ENCODE data around the gene MUC5AC. TPM values are rescaled to one million over a fixed set of nuclear protein-coding genes. Genes with fewer than 3 reads are reported as not detected.

The MUC5AC gene
- total and polyA plus RNA-seq, 4 donors = not detected

DNA sequence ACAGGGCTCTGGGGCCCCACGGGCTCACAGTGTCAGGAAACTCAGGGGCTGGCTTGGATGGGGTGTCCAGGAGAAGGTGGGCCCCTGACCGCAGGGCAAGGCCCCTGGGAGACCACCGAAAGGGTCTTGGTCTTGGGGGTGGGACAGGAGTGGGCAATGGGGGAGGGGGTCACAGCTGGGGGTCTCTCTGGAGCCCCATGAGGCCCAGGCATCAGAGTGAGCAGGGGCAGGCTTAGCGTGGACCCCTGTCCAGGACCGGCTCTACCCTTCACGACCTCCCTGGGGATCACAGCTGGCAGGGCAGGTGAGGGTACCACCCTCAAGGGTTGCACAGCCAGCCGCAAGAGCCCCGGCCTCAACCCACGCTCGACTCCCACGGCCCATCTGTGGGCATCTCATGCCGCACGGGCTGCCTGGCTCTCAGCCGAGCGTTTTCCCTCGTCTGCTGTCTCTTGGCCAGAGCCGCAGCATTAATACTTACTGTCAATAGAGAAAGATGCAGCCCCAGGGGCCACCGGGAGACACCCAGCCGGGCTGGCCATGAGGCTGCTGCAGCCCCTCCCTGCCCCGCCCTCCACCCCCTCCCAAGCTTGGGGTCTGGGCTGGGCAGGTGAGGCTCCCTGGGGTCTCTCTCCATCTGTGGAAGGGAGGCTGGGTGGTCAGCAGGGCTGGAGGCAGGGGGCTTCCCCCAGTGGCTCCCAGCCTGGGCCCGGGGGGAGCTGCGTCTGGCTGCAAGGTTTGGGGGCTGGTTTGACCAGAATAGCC, 65.8 kb downstream of the MUC5AC start (continued):
- TF ChIP-seq, protein P1, sequence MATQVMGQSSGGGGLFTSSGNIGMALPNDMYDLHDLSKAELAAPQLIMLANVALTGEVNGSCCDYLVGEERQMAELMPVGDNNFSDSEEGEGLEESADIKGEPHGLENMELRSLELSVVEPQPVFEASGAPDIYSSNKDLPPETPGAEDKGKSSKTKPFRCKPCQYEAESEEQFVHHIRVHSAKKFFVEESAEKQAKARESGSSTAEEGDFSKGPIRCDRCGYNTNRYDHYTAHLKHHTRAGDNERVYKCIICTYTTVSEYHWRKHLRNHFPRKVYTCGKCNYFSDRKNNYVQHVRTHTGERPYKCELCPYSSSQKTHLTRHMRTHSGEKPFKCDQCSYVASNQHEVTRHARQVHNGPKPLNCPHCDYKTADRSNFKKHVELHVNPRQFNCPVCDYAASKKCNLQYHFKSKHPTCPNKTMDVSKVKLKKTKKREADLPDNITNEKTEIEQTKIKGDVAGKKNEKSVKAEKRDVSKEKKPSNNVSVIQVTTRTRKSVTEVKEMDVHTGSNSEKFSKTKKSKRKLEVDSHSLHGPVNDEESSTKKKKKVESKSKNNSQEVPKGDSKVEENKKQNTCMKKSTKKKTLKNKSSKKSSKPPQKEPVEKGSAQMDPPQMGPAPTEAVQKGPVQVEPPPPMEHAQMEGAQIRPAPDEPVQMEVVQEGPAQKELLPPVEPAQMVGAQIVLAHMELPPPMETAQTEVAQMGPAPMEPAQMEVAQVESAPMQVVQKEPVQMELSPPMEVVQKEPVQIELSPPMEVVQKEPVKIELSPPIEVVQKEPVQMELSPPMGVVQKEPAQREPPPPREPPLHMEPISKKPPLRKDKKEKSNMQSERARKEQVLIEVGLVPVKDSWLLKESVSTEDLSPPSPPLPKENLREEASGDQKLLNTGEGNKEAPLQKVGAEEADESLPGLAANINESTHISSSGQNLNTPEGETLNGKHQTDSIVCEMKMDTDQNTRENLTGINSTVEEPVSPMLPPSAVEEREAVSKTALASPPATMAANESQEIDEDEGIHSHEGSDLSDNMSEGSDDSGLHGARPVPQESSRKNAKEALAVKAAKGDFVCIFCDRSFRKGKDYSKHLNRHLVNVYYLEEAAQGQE (IDR thresholded peaks at IDR 0.05) = no peak

DNA sequence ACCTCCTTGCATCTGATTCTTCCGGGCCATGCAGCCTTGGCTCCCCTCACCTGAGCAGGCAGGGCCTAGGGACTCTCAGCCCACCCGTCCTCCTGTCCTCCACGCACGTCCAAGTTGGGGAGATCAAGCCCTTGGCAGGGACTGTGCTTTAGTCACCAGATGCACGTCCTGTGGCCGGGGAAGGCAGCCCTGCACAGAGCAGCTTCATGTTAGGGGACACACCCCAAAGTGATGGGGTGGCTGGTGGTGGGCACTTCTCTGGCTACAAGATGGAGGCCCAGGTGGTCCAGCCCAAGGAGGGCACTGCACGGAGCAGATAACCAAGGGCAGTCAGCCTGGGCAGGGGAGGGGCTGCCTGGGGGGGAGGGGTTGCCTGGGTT, 66.3 kb downstream of the MUC5AC start:
- H3K4me1 ChIP-seq (ENCODE audit: control insufficient read depth in 4 of 4, insufficient read depth in 4 of 4, low read length in 3 of 4) = no peaks in the 10 kb centered on the region
- no peaks in the 10 kb centered on the region for H3K9me3 ChIP-seq (ENCODE audit: control insufficient read depth in 4 of 4, low read length in 3 of 4)
- TF ChIP-seq FOXA1 (IDR thresholded peaks at IDR 0.05) (no peak), HNF4A (conservative IDR thresholded peaks at IDR 0.05) (no peak), RXRA (IDR thresholded peaks at IDR 0.05) (no peak), JUND (IDR thresholded peaks at IDR 0.05) (no peak), TAF1 (conservative IDR thresholded peaks at IDR 0.05) (no peak), HNF4G (IDR thresholded peaks at IDR 0.05) (no peak), EGR1 (IDR thresholded peaks at IDR 0.05; ENCODE audit: low read depth in 2 of 2) (no peak), SP1 (IDR thresholded peaks at IDR 0.05) (no peak)
- TF ChIP-seq, protein P1 (IDR thresholded peaks at IDR 0.05) = no peak
- TF ChIP-seq, protein P2, sequence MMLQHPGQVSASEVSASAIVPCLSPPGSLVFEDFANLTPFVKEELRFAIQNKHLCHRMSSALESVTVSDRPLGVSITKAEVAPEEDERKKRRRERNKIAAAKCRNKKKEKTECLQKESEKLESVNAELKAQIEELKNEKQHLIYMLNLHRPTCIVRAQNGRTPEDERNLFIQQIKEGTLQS (IDR thresholded peaks at IDR 0.05) = no peak
- TF ChIP-seq, protein P3, sequence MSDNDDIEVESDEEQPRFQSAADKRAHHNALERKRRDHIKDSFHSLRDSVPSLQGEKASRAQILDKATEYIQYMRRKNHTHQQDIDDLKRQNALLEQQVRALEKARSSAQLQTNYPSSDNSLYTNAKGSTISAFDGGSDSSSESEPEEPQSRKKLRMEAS (IDR thresholded peaks at IDR 0.05) = no peak
- no peak for DNase-seq (ENCODE audit: low spot score)
- H3K36me3 ChIP-seq (ENCODE audit: control insufficient read depth in 4 of 4, insufficient read depth in 3 of 4, low read depth in 1 of 4, low read length in 3 of 4) = no peaks in the 10 kb centered on the region
- 37% methylated on average over 7 of the region's 7 CpGs for WGBS
- H3K27me3 ChIP-seq (ENCODE audit: control insufficient read depth in 4 of 4, insufficient read depth in 4 of 4, low read length in 3 of 4) = peaks cover 0 to 6% (median 1%) of the 10 kb centered on the region in 4 donors
- H3K4me3 ChIP-seq (ENCODE audit: low read depth in 1 of 3, low read length in 3 of 3) = no peak overlapping the region
- H3K27ac ChIP-seq (ENCODE audit: low read depth in 1 of 2, low read length in 2 of 2) = no peak overlapping the region
- no peak overlapping the region for H3K9ac ChIP-seq (ENCODE audit: low read depth in 1 of 2, low read length in 2 of 2)
